ENCODE data around the gene BCL6B. TPM values are rescaled to one million over a fixed set of nuclear protein-coding genes. Genes with fewer than 3 reads are reported as not detected.
"Not testable (repeated sequence)": the region's sequence is repeated elsewhere in the genome, so short reads cannot be mapped to it uniquely, and the experiment has no call there.

The BCL6B gene
- total RNA-seq, 1 donor from 2014 or later, result 21.6 TPM

DNA sequence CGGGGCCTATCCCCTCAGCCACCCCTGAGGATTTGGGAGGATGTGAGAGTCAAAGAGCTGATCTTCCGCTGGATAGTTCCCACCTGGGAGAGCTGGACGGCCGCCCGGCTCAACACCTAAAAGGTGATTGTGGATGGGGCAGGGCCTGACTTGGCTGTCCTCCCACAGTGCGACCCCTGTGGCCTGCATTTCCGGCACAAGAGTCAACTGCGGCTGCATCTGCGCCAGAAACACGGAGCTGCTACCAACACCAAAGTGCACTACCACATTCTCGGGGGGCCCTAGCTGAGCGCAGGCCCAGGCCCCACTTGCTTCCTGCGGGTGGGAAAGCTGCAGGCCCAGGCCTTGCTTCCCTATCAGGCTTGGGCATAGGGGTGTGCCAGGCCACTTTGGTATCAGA is 4.5 kb downstream of the BCL6B start:
- no peak for DNase-seq (ENCODE audit: low spot score)

DNA sequence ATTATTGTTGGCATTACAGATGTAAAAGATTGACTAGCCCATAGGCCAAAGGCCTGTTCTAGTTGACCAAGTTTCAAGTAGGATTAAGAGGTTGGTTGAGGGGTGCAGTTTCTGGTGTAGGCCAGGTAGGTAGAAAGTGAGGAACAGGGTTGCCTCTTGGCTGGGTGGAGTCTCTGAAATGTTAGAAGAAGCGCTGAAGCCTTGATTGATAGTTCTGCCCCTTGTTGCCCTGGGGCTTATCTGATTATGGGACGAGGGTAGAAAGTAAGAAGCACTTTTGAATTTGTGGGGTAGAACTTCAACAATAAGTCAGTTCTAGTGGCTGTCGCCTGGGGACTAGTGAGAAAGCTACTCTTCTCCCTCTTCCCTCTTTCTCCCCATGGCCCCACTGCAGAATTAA is 6.2 kb downstream of the BCL6B start:
- DNase-seq (ENCODE audit: low spot score), result no peak

DNA sequence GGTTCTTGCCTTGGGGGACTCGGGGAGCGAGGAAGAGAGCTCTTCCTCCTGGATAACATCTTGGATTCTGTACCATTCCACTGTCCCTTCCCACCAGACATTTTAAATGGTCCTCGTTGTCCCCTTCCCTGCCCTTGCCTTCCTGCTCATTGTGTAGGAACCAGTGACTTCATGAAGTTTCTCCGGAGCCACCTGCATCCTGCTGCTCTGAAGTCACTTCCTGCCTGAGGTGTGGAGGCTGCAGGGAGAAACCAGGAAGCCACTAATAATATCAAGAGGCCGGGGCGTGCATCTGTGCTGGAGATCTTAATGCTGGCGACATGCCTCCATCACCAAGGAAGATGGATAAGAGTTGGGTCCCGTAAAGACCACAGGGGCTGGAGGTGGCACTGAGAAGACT is 6.8 kb downstream of the BCL6B start:
- DNase-seq (ENCODE audit: low spot score), result no peak

DNA sequence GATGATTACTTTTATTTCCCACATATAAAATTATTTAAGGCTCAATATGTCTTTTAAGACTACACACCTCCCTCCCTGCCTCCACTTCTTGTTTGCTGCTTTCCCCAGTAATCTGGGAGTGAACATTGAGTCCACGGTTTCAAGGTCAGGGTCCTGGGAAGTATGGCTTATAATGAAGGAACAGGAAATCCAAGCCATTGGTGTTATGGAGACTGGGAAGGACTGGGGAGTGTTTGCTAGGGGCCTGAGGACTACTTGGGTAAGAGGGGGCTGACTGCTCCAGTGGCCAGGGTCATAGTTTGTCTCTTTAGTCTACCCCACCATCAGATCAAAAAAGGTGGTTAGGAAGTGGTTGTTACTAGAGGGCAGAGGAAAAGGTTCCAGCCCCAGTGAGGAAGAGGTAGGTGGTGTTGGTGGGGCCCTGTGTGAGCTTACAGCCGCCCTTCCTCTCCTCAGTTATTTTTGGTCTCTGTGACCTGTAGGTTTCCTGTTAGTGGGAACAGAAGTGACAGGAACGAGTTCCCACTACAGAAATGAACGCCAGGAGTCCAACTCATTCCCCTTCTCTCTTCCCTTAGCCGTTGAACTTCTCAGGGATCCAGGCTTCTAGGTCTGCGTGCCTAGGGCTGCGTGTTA is 12.2 kb downstream of the BCL6B start:
- DNase-seq (ENCODE audit: low spot score), result no peak

DNA sequence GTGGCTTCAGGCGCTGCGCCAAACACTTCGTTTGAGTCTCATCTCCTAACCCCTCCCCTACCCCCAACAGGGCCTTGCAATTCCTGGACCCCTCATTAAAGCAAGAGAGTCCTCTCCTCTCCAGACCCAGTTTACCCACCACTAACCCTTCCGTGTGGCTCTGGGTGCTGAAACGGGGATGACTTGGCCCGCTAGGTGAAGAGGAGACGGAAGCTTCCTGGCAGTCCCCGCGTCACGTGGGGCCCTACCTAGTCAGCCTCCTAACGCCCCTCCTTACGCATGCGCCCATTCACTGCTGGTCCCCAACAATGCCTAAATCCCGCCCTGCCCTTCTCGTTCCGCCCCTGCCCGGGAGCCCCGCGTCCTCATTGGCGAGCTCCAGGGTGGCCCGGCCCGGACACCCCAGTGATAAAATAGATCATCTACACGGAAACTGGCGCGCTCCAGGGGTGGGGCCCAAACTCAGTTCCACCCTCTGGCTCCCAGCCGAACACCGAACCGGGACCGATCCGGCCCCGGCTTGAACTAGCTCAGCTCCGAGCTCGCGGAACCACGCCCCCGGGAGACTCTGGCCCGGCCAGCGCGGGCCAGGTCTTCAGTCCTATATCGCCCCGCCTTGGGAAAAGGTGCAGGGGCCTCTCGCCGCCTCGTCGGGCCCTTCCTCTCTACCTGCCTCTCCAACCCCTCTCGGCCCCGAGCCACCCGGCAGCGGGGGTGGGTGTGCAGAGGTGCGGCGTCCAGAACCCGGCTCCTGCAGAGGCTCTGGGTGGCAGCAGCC is 12.9 kb downstream of the BCL6B start, which contains the start of gene SLC16A13:
SLC16A13 (plus strand) TSS at position 425 of the 778 bp plus-strand sequence. CDS start 368 bp downstream, outside the sequence.
- DNase-seq (ENCODE audit: low spot score), result peak; percentile 98

DNA sequence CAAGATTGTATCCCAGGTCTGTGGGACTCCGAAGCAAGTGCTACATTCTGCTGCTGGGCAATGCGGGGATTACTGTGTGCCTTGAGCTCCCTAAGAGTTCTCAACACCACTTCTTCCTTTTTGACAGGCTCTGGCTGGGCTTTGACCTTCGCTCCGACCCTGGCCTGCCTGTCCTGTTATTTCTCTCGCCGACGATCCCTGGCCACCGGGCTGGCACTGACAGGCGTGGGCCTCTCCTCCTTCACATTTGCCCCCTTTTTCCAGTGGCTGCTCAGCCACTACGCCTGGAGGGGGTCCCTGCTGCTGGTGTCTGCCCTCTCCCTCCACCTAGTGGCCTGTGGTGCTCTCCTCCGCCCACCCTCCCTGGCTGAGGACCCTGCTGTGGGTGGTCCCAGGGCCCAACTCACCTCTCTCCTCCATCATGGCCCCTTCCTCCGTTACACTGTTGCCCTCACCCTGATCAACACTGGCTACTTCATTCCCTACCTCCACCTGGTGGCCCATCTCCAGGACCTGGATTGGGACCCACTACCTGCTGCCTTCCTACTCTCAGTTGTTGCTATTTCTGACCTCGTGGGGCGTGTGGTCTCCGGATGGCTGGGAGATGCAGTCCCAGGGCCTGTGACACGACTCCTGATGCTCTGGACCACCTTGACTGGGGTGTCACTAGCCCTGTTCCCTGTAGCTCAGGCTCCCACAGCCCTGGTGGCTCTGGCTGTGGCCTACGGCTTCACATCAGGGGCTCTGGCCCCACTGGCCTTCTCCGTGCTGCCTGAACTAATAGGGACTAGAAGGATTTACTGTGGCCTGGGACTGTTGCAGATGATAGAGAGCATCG is 15.4 kb downstream of the BCL6B start:
- no peak for DNase-seq (ENCODE audit: low spot score)

DNA sequence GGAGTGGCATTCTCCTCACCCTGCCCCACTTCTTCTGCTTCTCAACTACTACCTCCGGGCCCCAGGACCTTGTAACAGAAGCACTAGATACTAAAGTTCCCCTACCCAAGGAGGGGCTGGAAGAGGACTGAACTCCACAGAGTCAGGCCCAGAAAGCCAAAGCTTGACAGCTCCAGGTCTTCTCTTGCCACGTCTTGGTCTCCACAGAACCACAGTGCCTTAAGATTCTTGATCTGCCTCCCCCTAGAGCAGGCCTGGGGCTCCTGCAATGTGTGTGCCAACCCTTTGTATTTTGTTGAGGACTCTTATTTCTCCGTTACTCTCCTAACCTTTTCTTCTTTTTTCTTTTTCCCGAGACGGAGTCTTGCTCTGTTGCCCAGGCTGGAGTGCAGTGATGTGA is 17.0 kb downstream of the BCL6B start:
- DNase-seq (ENCODE audit: low spot score), result no peak

DNA sequence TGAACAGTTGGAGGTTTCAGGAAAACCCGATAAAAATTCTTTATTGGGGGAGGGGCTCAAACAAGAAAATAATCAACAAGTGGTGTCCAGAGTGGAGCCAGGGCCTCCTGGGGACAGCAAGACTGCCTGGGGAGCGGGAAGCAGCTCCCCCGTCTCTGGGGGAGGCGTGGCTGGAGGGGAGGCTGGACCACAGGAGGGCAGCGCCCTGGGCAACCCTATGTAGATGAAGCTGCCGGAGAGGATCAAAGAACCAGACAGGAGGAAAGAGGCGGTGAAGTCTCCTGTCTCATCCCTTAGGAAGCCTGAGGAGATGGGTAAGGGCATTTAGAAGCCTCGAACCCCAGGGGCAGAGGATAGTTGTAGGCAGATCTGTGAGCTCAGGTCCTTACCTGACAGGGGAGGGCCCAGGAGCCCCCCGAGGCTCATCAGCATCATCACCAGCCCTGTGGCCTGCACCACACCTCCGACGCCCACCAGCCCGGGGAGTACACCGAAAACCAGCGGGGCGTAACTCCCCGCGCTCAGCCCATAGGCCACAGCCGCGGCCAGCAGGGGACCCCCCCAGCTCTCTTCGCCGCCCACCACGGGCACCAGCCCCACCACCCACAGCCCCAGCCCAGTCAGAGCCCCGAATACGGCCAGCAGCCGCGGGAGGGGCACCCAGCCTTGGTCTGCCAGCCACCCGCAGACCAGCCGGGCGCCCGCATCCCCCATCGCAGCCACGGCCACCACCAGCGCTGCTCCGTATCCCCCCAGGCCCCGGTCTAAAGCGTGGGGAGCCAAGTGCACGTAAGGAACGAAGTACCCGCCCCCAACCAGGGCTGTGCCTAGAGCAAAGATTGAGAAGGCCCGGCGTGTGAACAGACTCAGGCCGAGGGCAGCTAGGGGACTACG is 19.0 kb downstream of the BCL6B start:
- peak; percentile 43 for DNase-seq (ENCODE audit: low spot score)

DNA sequence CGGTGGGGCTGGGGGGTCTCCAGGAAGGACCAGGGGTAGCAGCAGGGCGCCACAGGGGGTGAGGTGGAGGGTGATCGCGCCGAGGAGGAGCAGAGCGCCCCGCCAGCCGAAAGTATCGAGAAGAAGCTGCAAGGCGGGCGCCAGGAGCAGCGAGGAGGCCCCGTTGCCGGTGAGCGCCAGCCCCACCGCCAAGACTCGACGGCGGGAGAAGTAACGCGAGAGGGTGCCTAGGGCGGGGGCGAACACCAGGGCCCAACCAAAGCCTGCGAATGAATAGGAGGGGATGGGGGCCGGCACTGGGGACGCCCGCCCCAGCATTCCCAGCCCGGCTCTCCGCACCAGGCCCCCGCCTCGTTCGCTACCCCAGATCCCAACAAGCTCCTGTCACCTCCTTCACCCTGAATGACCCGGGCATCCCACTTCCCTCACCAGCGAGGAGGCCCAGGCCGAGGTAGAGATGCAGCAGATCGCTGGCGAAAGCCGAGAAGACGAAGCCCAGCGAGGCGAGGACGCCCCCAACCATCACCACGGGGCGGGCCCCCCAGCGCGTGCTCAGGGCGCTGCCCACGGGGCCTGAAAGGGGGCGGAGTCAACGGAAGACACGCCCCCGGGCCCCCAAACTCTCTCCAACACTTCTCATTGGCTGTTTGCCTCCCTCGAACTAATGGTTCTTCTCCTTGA is 19.8 kb downstream of the BCL6B start:
- peak; percentile 46 for DNase-seq (ENCODE audit: low spot score)

DNA sequence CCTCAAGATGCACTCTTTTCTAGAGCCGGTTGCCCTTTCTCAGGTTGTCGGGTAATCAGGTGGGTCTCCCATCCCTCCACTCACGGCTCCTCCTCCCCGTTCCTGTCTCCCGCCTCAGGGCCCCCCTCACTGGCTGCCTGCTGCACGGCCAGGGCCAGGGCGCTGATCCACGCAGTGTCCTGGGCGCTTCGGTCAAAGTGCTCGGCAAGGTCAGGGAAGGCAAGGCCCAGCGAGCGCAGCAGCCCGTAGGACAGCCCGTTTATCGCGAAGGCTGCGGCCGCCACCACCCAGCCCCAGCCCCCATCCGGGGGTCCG is 20.3 kb downstream of the BCL6B start:
- no peak for DNase-seq (ENCODE audit: low spot score)

DNA sequence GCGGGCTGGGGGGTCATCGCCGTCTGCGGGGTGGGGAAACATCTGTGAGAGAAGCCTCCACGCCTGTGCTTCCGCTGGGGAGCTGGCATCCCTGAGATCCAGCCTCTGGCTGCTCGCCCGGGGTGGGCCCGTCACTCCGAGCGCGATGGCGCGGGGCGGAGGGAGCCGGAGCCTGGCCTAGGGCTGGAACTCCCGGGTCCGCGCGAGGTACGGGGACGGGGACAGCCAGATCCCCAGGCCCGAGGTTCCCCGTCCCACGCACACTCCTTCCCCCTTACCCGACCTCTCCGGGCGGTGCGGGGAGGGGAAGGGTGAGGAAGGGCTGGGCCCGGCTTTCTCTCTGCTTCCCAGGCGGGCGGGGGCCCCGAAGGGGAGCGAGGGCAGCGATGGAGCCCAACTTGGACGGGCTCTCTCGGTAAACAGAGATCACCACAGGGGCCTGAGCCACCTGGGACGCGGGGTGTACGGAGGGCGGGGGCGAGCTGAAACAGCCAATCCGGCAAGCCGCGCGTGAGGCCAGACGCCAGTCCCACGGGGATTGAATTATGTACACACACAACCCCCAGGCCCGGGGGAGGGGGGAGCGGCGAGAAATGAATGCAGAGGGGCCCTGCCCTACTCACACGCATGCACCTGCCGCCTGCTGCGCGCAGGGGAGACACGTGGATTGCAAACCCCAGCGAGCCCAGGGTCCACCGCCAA is 20.8 kb downstream of the BCL6B start, which contains the start of gene SLC16A11:
SLC16A11 (minus strand) TSS at position 596 of the 702 bp plus-strand sequence; CDS start at position 17, 579 bp downstream.
- no peak for DNase-seq (ENCODE audit: low spot score)

DNA sequence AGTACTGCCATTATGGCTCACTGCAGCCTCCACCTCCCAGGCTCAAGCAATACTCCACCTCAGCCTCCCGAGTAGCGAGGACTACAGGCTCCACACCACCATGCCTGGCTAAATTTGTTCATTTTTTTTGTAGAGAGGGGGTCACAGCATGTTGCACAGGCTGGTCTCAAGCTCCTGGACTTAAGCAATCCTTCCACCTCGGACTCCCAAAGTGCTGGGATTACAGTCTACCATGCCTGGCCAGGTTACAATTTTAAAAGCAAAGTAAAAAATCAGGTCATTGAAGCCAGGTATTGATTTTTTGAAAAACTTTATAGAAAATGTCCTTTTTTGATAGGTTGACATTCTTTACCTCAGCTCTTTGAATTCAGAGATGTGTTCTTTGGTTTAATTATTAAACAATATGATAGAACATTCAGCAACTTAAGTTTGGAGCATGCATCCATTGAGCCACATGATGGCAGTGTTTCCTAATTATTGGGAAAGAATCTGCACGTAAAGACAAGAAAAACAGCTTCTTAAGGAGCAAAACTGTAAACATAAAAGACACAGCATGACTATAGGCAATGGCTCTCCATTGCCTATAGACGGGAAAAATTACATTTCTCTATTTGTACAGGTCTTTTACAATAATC is 22.8 kb downstream of the BCL6B start:
- DNase-seq (ENCODE audit: low spot score), result no peak

DNA sequence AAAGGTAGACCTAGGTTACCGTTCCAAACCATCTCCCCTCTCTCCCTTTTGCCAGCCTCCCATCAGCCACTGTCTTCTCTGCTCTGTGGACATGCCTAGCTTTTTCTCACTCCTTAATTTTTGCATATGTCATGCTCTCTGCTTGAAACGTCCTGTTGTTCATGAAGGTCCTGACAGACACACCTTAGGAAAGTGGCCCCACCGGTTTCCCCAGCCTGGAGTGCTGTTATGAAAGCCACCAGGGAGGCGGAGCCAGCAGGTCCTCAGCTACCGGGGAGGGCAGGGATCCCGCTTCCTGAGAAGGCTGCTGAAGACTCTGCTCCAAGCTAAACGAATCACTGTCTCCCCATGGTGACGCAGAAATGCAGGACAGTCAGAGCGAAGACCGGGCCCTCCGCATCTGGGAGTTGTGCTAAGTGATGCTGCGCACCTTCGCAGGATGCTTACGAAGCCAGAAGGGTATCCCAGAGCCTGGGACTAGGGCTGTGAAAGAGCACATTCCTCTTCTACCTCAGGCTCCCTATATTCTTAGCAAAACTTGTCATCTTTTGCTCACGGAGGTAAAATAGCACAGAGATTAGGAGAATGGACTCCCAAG is 23.4 kb downstream of the BCL6B start:
- DNase-seq (ENCODE audit: low spot score), result peak; percentile 91

DNA sequence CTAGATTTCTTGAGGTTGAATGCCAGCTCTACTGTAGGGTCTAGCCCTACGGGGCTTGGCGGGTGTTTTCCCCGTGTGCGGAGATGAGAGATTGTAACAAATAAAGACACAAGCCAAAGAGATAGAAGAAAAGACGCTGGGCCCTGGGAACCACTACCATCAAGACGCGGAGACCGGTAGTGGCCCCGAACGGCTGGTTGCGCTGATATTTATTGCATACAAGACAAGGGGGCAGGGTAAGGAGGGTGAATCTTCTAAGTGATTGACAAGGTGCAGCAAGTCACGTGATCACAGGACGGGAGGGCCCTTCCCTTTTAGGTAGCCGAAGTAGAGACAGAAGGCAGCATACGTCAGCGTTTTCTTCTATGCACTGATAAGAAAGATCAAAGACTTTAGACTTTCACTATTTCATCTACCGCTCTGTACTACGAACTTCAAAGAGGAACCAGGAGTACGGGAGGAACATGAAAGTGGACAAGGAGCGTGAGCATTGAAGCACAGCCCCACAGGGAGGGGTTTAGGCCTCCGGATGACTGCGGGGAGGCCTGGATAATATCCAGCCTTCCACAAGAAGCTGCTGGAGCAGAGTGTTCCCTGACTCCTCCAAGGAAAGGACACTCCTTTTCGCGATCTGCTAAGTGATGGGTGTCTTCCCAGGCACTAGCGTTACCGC is 24.0 kb downstream of the BCL6B start:
- DNase-seq (ENCODE audit: low spot score), result not testable (repeated sequence)

DNA sequence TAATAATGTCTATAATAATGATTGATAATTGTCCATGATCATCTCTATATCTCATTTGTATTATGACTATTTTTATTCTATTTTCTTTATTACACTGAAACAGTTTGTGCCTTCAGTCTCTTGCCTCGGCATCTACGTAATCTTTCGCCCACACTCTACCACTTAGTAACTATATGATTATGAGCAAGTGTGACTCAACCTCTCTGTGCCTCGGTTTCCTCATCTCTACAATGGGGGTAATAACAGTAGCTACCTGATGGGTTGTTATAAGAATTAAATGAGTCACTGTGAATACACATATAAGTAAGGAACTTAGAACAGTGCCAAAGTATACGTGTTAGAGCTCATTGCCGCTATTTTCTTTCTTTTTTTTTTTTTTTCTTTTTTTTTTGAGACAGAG is 24.7 kb downstream of the BCL6B start:
- DNase-seq (ENCODE audit: low spot score), result no peak

DNA sequence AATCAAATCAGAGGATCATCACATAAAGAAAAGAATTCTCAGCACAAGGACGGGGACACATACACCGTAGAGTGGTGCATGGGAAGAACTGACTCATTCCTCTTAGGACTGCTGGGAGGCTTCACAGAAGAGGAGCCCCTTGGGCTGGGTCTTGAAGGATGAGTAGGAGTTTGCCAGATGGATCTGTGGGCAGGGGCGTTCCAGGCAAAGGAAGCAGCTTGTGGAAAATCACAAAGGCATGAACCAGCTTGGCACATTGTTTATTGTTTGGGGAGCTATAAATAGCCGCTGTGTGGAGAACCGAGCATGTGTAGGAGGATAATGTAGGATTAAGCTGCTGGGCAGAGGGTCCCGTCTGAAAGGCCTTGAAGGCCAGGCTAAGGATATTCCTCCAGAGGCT is 26.1 kb downstream of the BCL6B start:
- no peak for DNase-seq (ENCODE audit: low spot score)

DNA sequence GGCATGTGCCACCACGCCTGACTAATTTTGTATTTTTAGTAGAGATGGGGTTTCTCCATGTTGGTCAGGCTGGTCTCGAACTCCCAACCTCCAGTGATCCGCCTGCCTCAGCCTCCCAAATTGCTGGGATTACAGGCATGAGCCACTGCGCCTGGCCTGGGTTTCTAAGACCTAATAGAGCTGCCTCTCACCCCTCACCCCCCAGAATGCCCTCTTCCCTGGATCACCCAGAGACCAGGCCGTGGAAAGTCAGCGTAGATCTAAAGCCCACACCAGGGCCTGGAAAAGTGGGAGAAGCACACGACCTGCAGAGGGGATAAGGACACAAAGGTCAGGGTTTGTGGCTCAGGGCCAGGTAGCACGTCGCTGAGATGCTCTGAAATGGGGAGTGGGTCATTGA is 27.7 kb downstream of the BCL6B start:
- DNase-seq (ENCODE audit: low spot score), result not testable (repeated sequence)

DNA sequence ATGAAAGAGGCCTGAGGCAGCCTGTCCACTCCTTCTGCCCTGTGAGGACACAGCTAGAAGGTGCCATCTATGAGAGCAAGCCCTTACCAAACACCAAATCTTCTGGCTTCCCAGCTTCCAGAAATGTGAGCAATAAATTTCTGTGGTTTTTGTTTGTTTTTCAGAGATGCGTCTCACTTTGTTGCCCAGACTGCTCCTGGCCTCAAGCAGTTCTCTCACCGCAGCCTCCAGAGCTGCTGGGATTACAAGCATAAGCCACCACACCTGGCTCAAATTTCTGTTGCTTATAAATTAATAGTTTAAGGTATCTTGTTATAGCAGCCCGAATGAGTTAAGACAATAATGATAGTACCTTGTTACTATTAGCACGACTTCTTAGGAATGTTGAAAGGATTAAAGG is 33.5 kb downstream of the BCL6B start:
- DNase-seq (ENCODE audit: low spot score), result no peak
